ENCODE data around the gene LRTM1.

Gene LRTM1

GRCh38 chr3:54939557-54940300 lies 11.9 kb upstream of the LRTM1 start:
- DNase-seq (ENCODE audit: low spot score): peak; percentile 90

GRCh38 chr3:54936561-54936960 lies 8.7 kb upstream of the LRTM1 start:
- DNase-seq (ENCODE audit: low spot score): no peak

- DNase-seq (ENCODE audit: low spot score): no peak
These were observed 8.0 kb upstream of the LRTM1 start for GRCh38 chr3:54935869-54936268.

GRCh38 chr3:54932606-54933005 lies 4.7 kb upstream of the LRTM1 start:
- no peak for DNase-seq (ENCODE audit: low spot score)

- DNase-seq (ENCODE audit: low spot score): no peak
These were observed 3.3 kb upstream of the LRTM1 start for GRCh38 chr3:54931182-54931581.

GRCh38 chr3:54918516-54918915 lies 9.3 kb downstream of the LRTM1 start:
- DNase-seq (ENCODE audit: low spot score): no peak

- no peak for DNase-seq (ENCODE audit: low spot score)
These were observed 10.0 kb downstream of the LRTM1 start for GRCh38 chr3:54917862-54918261.

- DNase-seq (ENCODE audit: low spot score): no peak
These were observed 10.7 kb downstream of the LRTM1 start for GRCh38 chr3:54917174-54917573.

- DNase-seq (ENCODE audit: low spot score): no peak
These were observed 11.1 kb downstream of the LRTM1 start for GRCh38 chr3:54916732-54917131.

GRCh38 chr3:54915976-54916375 lies 11.9 kb downstream of the LRTM1 start:
- DNase-seq (ENCODE audit: low spot score): no peak

GRCh38 chr3:54915181-54915580 lies 12.7 kb downstream of the LRTM1 start:
- DNase-seq (ENCODE audit: low spot score): no peak

- DNase-seq (ENCODE audit: low spot score): no peak
These were observed 13.7 kb downstream of the LRTM1 start for GRCh38 chr3:54914180-54914579.

- DNase-seq (ENCODE audit: low spot score): no peak
These were observed 18.7 kb downstream of the LRTM1 start for GRCh38 chr3:54909191-54909590.

GRCh38 chr3:54906763-54907162 lies 21.1 kb downstream of the LRTM1 start:
- DNase-seq (ENCODE audit: low spot score): no peak

- DNase-seq (ENCODE audit: low spot score): no peak
These were observed 21.9 kb downstream of the LRTM1 start for GRCh38 chr3:54905920-54906319.

GRCh38 chr3:54905261-54905888 lies 22.5 kb downstream of the LRTM1 start:
- DNase-seq (ENCODE audit: low spot score): no peak

GRCh38 chr3:54901906-54902685 lies 25.8 kb downstream of the LRTM1 start:
- no peak for DNase-seq (ENCODE audit: low spot score)

- no peak for DNase-seq (ENCODE audit: low spot score)
These were observed 26.8 kb downstream of the LRTM1 start for GRCh38 chr3:54900838-54901591.

GRCh38 chr3:54899273-54899672 lies 28.6 kb downstream of the LRTM1 start:
- no peak for DNase-seq (ENCODE audit: low spot score)

GRCh38 chr3:54897028-54897711 lies 30.7 kb downstream of the LRTM1 start:
- DNase-seq (ENCODE audit: low spot score): no peak

- no peak for DNase-seq (ENCODE audit: low spot score)
These were observed 32.2 kb downstream of the LRTM1 start for GRCh38 chr3:54895613-54896012.

GRCh38 chr3:54892168-54892567 lies 35.7 kb downstream of the LRTM1 start:
- DNase-seq (ENCODE audit: low spot score): no peak

Measured in SW480 (cell line).